Keratinocyte (primary cell): Measurements from ENCODE around the gene IL6R. TPM values are rescaled to one million over a fixed set of nuclear protein-coding genes. Genes with fewer than 3 reads are reported as not detected.
A peak's percentile ranks its signal among the peaks of the same experiment; 100 is the strongest.

ENCODE experiments used
- DNase-seq: peaks from one replicate; pipeline ENCODE4 v3.0.0-alpha.2; 2011; ENCODE audit warnings: low read depth, missing footprints, low spot score
- FAIRE-seq: peaks from 2 replicates; lab custom pipeline; 2011; peaks lifted over from hg19 to GRCh38; lab: Jason Lieb, UNC
- H2AFZ ChIP-seq: 2 replicates; pipeline ENCODE4 v1.6.0; 2012; ENCODE audit warnings: low read length, control low read depth, inconsistent platforms; ENCODE audit not compliant: control insufficient read depth
- H3K27ac ChIP-seq: 2 replicates; pipeline ENCODE4 v1.5.1; 2011; ENCODE audit warnings: low read length; ENCODE audit not compliant: control insufficient read depth, insufficient read depth
- H3K27me3 ChIP-seq: 3 replicates; pipeline ENCODE4 v1.6.0; 2011; ENCODE audit warnings: low read length; ENCODE audit not compliant: control insufficient read depth, insufficient read depth; ENCODE audit errors: extremely low read depth
- H3K36me3 ChIP-seq, 2 experiments: 2 replicates in 1 of 2; 3 replicates in 1 of 2; pipeline ENCODE4 v1.5.1; 2011; ENCODE audit warnings: low read length in 2 of 2, mild to moderate bottlenecking in 1 of 2; ENCODE audit not compliant: control insufficient read depth in 2 of 2, insufficient read depth in 2 of 2; ENCODE audit errors: extremely low read depth in 1 of 2
- H3K4me1 ChIP-seq: 3 replicates; pipeline ENCODE4 v1.5.1; 2011; ENCODE audit warnings: low read length; ENCODE audit not compliant: control insufficient read depth, insufficient read depth; ENCODE audit errors: extremely low read depth
- H3K4me2 ChIP-seq: 3 replicates; pipeline ENCODE4 v1.6.0; 2011; ENCODE audit warnings: low read depth, low read length; ENCODE audit not compliant: control insufficient read depth, insufficient read depth; ENCODE audit errors: extremely low read depth
- H3K4me3 ChIP-seq, 3 experiments: fragments of 200-600 bp in 1 of 3; sonication (generic) in 1 of 3; 2 replicates in 2 of 3; 3 replicates in 1 of 3; pipeline ENCODE4 v1.5.1; 2011 to 2016; ENCODE audit warnings: low read length in 3 of 3, mild to moderate bottlenecking in 3 of 3, control low read depth in 2 of 3, inconsistent platforms in 1 of 3, low read depth in 1 of 3, mixed read lengths in 1 of 3, mixed run types in 1 of 3, moderate library complexity in 1 of 3; ENCODE audit not compliant: control insufficient read depth in 2 of 3, insufficient read depth in 2 of 3; ENCODE audit errors: extremely low read depth in 1 of 3
- H3K79me2 ChIP-seq: 2 replicates; pipeline ENCODE4 v1.6.0; 2012; ENCODE audit warnings: low read length; ENCODE audit not compliant: control insufficient read depth, insufficient read depth
- H3K9ac ChIP-seq: 3 replicates; pipeline ENCODE4 v1.6.0; 2011; ENCODE audit warnings: low read length; ENCODE audit not compliant: control insufficient read depth, insufficient read depth; ENCODE audit errors: extremely low read depth
- H3K9me1 ChIP-seq: 3 replicates; pipeline ENCODE4 v1.6.0; 2011; ENCODE audit warnings: low read length; ENCODE audit not compliant: control insufficient read depth, insufficient read depth; ENCODE audit errors: extremely low read depth
- H3K9me3 ChIP-seq: 2 replicates; pipeline ENCODE4 v1.5.1; 2012; ENCODE audit warnings: low read depth, low read length; ENCODE audit not compliant: control insufficient read depth
- H4K20me1 ChIP-seq: 3 replicates; pipeline ENCODE4 v1.6.0; 2011; ENCODE audit warnings: low read length; ENCODE audit not compliant: control insufficient read depth, insufficient read depth; ENCODE audit errors: extremely low read depth
- EZH2 ChIP-seq: IDR thresholded peaks from one replicate; pipeline ENCODE4 v1.6.1; 2012; ENCODE audit warnings: inconsistent platforms, mild to moderate bottlenecking, low read length, moderate library complexity
- dilution Hi-C: fragments of 300-500 bp; cut with MboI; formaldehyde crosslinking; loops from one replicate; pipeline ENCODE4 v1.7.0; 2020; ENCODE audit warnings: low sequenced_read_pairs; ENCODE audit not compliant: extremely low pct_ligation_motif_present
- polyA plus RNA-seq, 5 experiments: library from polyadenylated mRNA; depleted of rRNA in 3 of 5; stranded (reverse) in 3 of 5; stranded (forward) in 1 of 5; unstranded in 1 of 5; fragments of >200 nt; gene quantifications; 1 replicate in 1 of 5; 2 replicates in 3 of 5; 3 replicates in 1 of 5; pipeline versions ENCODE4 v1.2.1 to v1.2.3, GENCODE V29; 2011 to 2012; ENCODE audit warnings: missing spikeins in 2 of 5, low read depth in 1 of 5, low replicate concordance in 1 of 5
- TF ChIP-seq, protein P1 (sequence below), 3 experiments: IDR thresholded peaks in 1 of 3; conservative IDR thresholded peaks in 1 of 3; optimal IDR thresholded peaks in 1 of 3; 2 replicates in 2 of 3; 3 replicates in 1 of 3; pipeline versions ENCODE3 to v1.5.1; 2011; ENCODE audit warnings: low read length in 3 of 3, mild to moderate bottlenecking in 3 of 3, moderate library complexity in 2 of 3, control low read depth in 1 of 3, inconsistent platforms in 1 of 3; ENCODE audit not compliant: insufficient read depth in 2 of 3; ENCODE audit errors: extremely low read depth in 1 of 3

IL6R gene
- polyA plus RNA-seq, 1 donor (not counting 4 experiments of a cell fraction or from before 2014, with no cell fraction given): 12.6 TPM

DNA sequence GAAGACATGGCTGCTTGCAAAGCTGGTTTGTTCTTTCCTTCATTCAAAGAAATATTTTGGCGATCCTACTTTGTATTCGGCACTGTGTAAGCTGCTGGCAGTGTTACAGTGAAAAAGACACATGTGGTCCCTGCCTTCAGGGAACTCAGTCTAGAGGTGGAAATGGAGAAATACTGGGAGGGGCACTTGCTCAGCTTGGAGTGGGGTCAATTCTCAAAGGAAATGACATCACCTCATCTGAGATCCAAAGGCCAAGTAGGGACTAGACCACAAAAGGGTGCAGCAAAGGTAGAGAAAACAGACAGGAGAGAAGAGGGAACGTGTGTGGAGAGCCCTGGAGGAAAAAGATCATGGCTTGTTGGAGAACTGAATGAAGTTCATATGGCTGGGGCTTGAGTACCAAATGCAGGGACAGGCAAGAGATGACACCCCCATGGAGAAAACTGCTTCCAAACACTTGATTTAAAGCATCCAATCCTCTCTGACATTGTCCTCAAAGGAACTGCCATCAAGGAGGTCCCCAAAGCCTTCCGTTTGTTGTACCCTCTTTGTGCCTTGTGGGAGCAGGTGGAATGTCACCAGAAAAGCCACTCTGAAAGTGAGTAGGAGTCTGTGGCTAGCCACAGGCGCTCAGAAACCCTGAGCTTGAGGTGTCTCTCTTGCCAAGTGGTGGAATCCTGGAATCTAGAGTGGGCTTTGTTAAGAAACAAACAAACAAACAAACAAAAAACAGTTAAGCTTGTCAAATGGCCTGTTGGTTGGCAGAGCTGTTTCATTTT is 48.6 kb downstream of the IL6R start:
- H3K9me3 ChIP-seq: no peaks in the 10 kb centered on the region
- peaks cover 6 to 23% of the 10 kb centered on the region in 2 experiments for H3K36me3 ChIP-seq
- FAIRE-seq: no peak
- dilution Hi-C loops: no loop called here
- TF ChIP-seq EZH2: no peak
- TF ChIP-seq, protein P1, sequence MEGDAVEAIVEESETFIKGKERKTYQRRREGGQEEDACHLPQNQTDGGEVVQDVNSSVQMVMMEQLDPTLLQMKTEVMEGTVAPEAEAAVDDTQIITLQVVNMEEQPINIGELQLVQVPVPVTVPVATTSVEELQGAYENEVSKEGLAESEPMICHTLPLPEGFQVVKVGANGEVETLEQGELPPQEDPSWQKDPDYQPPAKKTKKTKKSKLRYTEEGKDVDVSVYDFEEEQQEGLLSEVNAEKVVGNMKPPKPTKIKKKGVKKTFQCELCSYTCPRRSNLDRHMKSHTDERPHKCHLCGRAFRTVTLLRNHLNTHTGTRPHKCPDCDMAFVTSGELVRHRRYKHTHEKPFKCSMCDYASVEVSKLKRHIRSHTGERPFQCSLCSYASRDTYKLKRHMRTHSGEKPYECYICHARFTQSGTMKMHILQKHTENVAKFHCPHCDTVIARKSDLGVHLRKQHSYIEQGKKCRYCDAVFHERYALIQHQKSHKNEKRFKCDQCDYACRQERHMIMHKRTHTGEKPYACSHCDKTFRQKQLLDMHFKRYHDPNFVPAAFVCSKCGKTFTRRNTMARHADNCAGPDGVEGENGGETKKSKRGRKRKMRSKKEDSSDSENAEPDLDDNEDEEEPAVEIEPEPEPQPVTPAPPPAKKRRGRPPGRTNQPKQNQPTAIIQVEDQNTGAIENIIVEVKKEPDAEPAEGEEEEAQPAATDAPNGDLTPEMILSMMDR (optimal IDR thresholded peaks at IDR 0.05 in 1 of 3, IDR thresholded peaks at IDR 0.05 in 1 of 3, conservative IDR thresholded peaks at IDR 0.05 in 1 of 3; ENCODE audit: extremely low read depth in 1 of 3, insufficient read depth in 2 of 3, low read length in 3 of 3): no peak
- peaks cover 11% of the 10 kb centered on the region for H3K4me1 ChIP-seq
- peak overlapping the region; percentile 52 for H2AFZ ChIP-seq
- DNase-seq: no peak
- no peaks in the 10 kb centered on the region for H3K27me3 ChIP-seq
- H3K9ac ChIP-seq: no peak overlapping the region
- H3K9me1 ChIP-seq: no peaks in the 10 kb centered on the region
- H3K27ac ChIP-seq: peak overlapping the region; percentile 37
- no peaks in the 10 kb centered on the region for H4K20me1 ChIP-seq
- H3K4me2 ChIP-seq: peak overlapping the region; percentile 69
- H3K4me3 ChIP-seq: peak overlapping the region in 1 of 3 experiments; percentile 18
- H3K79me2 ChIP-seq: no peaks in the 10 kb centered on the region

DNA sequence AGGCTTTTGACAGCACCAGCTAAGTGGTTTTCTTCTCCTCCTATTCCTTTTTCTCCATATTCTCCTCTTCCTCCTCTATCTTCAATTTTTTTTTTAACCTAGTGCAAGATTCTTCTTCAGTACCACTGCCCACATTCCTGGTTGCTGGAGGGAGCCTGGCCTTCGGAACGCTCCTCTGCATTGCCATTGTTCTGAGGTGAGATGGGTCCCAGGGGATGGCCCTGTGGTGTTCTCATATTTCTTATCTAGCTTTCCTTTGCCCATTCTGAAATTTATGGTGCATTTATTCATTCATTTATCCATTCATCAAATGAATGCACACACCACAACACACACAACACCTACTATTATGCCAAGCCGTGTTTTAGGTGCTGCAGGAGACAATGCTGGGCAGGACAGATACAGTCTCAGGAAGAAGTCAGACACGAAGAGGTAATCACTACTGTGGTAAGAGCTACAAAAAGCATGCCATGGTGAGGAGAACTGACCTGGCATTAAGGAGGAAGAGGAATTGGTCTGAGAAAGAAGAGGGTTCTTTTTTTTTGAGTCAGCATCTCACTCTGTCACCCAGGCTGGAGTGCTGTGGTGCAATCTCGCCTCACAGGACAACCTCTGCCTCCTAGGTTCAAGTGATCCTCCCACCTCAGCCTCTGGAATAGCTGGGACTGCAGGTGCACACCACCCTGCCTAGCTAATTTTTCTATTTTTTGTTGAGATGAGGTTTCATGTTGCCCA is 49.4 kb downstream of the IL6R start:
- H3K36me3 ChIP-seq: peaks cover 6 to 26% of the 10 kb centered on the region in 2 experiments
- no peak for FAIRE-seq

More for the DNA sequence above, 49.4 kb downstream of the IL6R start:
- peaks cover 11% of the 10 kb centered on the region for H3K4me1 ChIP-seq
- H3K9me1 ChIP-seq: no peaks in the 10 kb centered on the region
- no peak for DNase-seq
- H2AFZ ChIP-seq: no peak overlapping the region
- no peak overlapping the region for H3K9ac ChIP-seq
- no peak overlapping the region for H3K4me2 ChIP-seq
- dilution Hi-C loops: no loop called here
- H3K79me2 ChIP-seq: no peaks in the 10 kb centered on the region
- H4K20me1 ChIP-seq: no peaks in the 10 kb centered on the region
- TF ChIP-seq EZH2: no peak
- TF ChIP-seq, protein P1 (optimal IDR thresholded peaks at IDR 0.05 in 1 of 3, IDR thresholded peaks at IDR 0.05 in 1 of 3, conservative IDR thresholded peaks at IDR 0.05 in 1 of 3; ENCODE audit: extremely low read depth in 1 of 3, insufficient read depth in 2 of 3, low read length in 3 of 3): no peak
- H3K27me3 ChIP-seq: no peaks in the 10 kb centered on the region
- H3K27ac ChIP-seq: no peak overlapping the region
- H3K9me3 ChIP-seq: no peaks in the 10 kb centered on the region
- H3K4me3 ChIP-seq: no peak overlapping the region
